KMS-11 (cell line): Measurements from ENCODE around the gene INHA.

ENCODE experiments used
- H2AFZ ChIP-seq: fragments of 200-600 bp; sonication (generic); 2 replicates; pipeline ENCODE4 v1.6.1; 2016; ENCODE audit warnings: antibody characterized with exemption, mixed run types, low read depth
- H3K27ac ChIP-seq: fragments of 200-600 bp; sonication (generic); 2 replicates; pipeline ENCODE4 v1.6.1; 2016; ENCODE audit warnings: mild to moderate bottlenecking, mixed run types
- H3K27me3 ChIP-seq: fragments of 200-600 bp; sonication (generic); 2 replicates; pipeline ENCODE4 v1.6.1; 2017; ENCODE audit warnings: mild to moderate bottlenecking, low read depth, mixed run types, moderate library complexity; ENCODE audit not compliant: insufficient read depth
- H3K36me3 ChIP-seq: fragments of 200-600 bp; sonication (generic); 2 replicates; pipeline ENCODE4 v1.6.1; 2017; ENCODE audit warnings: mild to moderate bottlenecking, mixed run types; ENCODE audit not compliant: insufficient read depth
- H3K4me1 ChIP-seq: fragments of 200-600 bp; sonication (generic); 2 replicates; pipeline ENCODE4 v1.6.1; 2016; ENCODE audit warnings: mild to moderate bottlenecking, low read depth, mixed run types; ENCODE audit not compliant: poor library complexity, severe bottlenecking
- H3K4me2 ChIP-seq: fragments of 200-600 bp; sonication (generic); 2 replicates; pipeline ENCODE4 v1.7.0; 2016; ENCODE audit warnings: mild to moderate bottlenecking, mixed run types
- H3K4me3 ChIP-seq: fragments of 200-600 bp; sonication (generic); IDR thresholded peaks from 2 replicates; pipeline ENCODE4 v1.6.1; 2017; ENCODE audit warnings: low read depth, low read length, mixed read lengths; ENCODE audit not compliant: insufficient read depth
- H3K79me2 ChIP-seq: fragments of 200-600 bp; sonication (generic); 2 replicates; pipeline ENCODE4 v1.6.1; 2016; ENCODE audit warnings: low read depth, mixed run types; ENCODE audit not compliant: insufficient read depth
- H3K9ac ChIP-seq: fragments of 200-600 bp; sonication (generic); 2 replicates; pipeline ENCODE4 v1.6.1; 2016; ENCODE audit warnings: mild to moderate bottlenecking, mixed run types
- H4K20me1 ChIP-seq: fragments of 200-600 bp; sonication (generic); 2 replicates; pipeline ENCODE4 v1.6.1; 2016; ENCODE audit warnings: mild to moderate bottlenecking, mixed run types; ENCODE audit not compliant: insufficient read depth
- TF ChIP-seq, protein P1 (sequence below): fragments of 200-600 bp; sonication (generic); conservative IDR thresholded peaks from 2 replicates; pipeline ENCODE4 v1.6.1; 2017; ENCODE audit warnings: low read depth, mild to moderate bottlenecking, antibody characterized with exemption, low read length, moderate library complexity, mixed read lengths

INHA gene

DNA sequence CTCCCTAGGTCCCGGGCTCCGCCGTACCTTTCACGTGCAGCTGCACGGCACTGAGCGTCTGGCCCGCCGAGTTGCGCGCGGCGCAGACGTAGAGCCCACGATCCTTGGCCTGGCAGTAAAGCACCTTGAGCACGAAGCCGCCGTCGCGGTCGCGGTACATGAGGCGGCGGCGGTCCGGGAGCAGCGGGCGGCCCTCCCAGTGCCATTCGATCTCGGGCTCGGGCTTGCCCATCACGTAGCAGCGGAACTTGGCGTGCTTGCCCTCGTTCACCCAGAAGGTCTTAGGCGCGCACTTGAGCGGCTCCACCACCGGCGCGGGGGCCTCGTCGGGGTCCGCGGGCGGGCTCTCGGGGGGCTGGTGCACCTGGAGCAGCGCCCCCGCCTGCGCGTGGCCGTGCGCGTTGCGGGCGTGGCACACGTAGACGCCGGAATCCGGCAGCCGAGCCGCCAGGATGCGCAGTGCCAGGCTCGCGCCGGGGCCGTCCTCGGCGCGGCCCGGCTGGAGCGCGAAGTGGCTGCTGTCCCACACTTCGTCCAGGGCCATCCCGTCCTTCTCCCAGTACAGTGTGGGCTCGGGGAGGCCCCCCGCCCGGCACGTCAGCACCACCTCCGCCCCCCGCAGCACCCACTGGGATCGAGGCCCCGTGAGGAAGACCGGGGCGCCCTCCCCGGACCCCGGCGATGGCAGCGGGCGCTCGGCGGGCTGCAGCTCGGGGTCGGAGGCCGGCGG, 1.8 kb upstream of the INHA start:
- Histone ChIP-seq H2AFZ (no peak overlapping the region), H3K79me2 (no peaks in the 10 kb centered on the region), H3K27me3 (peaks cover 62% of the 10 kb centered on the region), H3K27ac (no peak overlapping the region), H4K20me1 (no peaks in the 10 kb centered on the region), H3K9ac (no peak overlapping the region), H3K36me3 (no peaks in the 10 kb centered on the region), H3K4me2 (no peak overlapping the region), H3K4me1 (no peaks in the 10 kb centered on the region), H3K4me3 (no peak overlapping the region)
- TF ChIP-seq, protein P1, sequence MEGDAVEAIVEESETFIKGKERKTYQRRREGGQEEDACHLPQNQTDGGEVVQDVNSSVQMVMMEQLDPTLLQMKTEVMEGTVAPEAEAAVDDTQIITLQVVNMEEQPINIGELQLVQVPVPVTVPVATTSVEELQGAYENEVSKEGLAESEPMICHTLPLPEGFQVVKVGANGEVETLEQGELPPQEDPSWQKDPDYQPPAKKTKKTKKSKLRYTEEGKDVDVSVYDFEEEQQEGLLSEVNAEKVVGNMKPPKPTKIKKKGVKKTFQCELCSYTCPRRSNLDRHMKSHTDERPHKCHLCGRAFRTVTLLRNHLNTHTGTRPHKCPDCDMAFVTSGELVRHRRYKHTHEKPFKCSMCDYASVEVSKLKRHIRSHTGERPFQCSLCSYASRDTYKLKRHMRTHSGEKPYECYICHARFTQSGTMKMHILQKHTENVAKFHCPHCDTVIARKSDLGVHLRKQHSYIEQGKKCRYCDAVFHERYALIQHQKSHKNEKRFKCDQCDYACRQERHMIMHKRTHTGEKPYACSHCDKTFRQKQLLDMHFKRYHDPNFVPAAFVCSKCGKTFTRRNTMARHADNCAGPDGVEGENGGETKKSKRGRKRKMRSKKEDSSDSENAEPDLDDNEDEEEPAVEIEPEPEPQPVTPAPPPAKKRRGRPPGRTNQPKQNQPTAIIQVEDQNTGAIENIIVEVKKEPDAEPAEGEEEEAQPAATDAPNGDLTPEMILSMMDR, result no peak

DNA sequence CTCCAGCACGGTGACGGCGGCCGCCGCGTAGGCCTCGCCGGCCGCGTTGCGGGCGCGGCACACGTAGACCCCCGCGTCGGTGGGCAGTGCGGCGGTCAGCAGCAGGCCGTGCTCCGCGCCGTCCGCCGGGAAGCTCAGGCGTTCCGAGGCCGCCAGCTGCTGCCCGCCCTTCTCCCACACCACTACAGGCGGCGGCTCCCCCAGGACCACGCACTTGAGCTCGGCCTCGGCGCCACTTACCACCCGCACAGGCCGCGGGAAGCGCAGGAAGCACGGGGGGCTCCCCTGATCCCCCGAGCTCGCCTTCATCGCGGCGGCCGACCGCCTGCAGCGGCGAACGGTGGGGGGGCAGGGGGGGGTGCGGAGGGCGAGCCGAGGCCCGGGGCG, 1.2 kb upstream of the INHA start:
- Histone ChIP-seq H3K27ac (no peak overlapping the region), H3K4me3 (no peak overlapping the region), H3K9ac (no peak overlapping the region)

DNA sequence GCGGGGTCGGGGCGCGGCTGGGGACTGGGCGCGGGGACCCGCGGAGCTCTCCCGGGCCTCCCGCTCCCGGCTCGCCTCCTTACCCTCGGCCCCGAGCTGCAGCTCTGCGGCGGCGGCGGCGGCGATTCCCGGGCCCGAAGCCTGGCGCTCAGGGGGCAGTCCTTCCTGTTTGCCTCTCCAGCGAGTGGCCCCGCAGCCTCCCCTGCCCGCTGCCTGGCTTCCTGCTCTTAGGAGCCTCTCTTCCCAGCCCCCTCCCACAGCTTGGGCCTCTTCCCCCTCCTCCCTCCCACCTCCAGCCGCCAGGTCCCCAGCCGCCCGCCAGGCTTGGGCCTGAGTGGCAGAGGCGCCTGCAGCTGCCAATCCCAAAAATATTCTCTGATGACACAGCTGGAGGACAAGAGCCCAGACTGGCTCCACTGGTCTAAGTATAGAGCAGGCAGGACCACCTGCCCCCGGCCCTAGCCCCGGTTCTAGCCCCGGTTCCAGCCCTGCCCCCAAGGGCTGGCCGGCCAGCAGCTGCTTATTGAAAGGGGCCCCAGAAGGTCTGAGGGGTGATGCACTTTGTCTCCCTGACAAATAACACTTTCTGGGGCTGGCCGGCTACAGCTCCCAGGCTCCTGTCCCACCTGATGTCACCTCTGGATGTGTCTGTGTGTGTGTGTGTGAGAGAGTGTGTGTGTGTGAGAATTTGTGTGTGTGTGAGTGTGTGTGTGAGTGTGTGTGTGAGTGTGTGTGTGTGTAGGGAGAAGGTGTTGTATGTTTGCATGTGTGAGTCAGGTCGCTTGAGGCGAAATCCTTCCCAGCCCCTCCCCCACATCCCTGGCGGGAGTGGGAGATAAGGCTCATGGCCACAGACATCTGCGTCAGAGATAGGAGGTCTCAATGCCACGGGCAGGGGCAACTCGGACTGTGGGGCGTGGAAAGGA, 536 bp upstream of the INHA start, which contains the start of gene OBSL1:
TSS of gene OBSL1 (minus strand) at position 229 of the 926 bp plus-strand sequence. CDS start 307 bp downstream, outside the sequence.
- Histone ChIP-seq H3K4me2 (no peak within 1 kb of the TSS), H2AFZ (no peak within 1 kb of the TSS), H4K20me1 (no peaks in the 10 kb centered on the region), H3K4me3 (no peak within 1 kb of the TSS), H3K27ac (no peak within 1 kb of the TSS), H3K79me2 (no peaks in the 10 kb centered on the region), H3K4me1 (no peaks in the 10 kb centered on the region), H3K36me3 (no peaks in the 10 kb centered on the region), H3K27me3 (peaks cover 52% of the 10 kb centered on the region), H3K9ac (no peak within 1 kb of the TSS)
- TF ChIP-seq, protein P1, result no peak

More for the DNA sequence above, 1.2 kb upstream of the INHA start:
- Histone ChIP-seq H2AFZ (no peak overlapping the region), H3K4me1 (no peaks in the 10 kb centered on the region), H3K4me2 (no peak overlapping the region), H3K79me2 (no peaks in the 10 kb centered on the region), H3K36me3 (no peaks in the 10 kb centered on the region), H3K27me3 (peaks cover 56% of the 10 kb centered on the region), H4K20me1 (no peaks in the 10 kb centered on the region)
- TF ChIP-seq, protein P1, result no peak

DNA sequence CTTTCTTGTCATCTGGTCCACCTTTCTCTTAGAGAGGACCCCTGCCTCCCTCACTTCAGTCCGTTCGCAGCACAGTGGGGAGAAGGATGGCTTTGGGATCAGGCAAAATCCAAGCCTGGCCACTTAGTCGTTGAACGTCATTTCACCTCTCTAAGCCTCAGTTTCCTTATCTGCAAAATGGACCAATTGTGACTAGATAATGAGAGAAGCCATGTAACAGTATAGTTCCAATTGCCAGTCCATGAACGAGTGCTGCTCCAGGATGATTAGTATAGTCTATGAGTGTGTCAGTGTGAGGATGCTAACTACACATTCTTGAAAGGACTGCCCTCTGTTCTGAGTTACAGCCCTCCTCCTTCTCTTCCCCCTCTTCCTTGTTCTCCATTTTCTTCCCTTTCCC, 1.1 kb downstream of the INHA start:
- Histone ChIP-seq H4K20me1 (no peaks in the 10 kb centered on the region), H3K4me2 (no peak overlapping the region), H3K79me2 (no peaks in the 10 kb centered on the region), H2AFZ (no peak overlapping the region), H3K27me3 (peaks cover 43% of the 10 kb centered on the region), H3K9ac (no peak overlapping the region), H3K4me1 (no peaks in the 10 kb centered on the region), H3K27ac (no peak overlapping the region), H3K4me3 (no peak overlapping the region), H3K36me3 (no peaks in the 10 kb centered on the region)
- TF ChIP-seq, protein P1, result no peak
